T1000 (cell line): ENCODE data around the gene TMEM256.

Source experiments
- DNase-seq: peaks from one replicate; lab custom pipeline; 2025; ENCODE audit warnings: mixed read lengths; lab: John Stamatoyannopoulos, UW

Gene TMEM256

DNA sequence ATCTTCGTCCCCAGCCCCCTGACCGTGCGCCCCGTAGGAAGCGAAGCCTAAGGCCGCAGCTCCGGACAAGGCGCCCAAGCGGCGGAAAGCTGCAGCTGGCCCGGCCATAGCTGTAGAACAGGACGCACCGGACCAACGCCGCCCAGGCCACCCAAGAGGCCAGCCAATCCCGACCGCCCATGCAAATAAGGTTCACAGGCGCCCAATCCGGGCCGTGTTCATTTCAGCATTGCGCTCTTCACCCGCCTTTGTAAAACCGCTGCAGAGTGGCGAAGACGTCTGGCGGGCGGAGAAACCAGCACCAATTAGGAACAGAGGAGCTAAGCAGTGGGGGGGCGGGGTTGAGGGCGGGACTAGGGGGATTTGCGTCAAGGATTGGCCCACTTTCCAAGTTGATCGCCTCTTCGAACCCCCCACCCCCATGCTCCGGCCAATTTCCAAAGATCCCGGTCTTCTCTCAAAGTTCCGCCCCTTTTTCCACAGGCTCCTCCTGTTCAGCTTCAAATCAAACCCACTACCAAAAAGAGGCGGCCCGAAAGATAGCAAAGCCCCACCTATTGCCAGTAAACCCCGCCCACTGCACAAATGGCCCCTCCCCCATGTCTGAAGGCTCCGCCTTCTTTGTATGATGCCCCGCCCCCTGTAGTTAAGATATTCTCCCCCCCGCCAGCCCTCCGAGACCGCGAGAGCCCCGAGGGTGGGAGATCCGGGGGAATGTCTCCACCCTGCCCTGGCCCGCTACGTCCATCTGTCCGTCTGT is at the start of gene TMEM256:
TSS of gene TMEM256 (minus strand) at position 121 of the 760 bp plus-strand sequence. CDS start at position 108, 13 bp downstream.
- peak; percentile 98 for DNase-seq

DNA sequence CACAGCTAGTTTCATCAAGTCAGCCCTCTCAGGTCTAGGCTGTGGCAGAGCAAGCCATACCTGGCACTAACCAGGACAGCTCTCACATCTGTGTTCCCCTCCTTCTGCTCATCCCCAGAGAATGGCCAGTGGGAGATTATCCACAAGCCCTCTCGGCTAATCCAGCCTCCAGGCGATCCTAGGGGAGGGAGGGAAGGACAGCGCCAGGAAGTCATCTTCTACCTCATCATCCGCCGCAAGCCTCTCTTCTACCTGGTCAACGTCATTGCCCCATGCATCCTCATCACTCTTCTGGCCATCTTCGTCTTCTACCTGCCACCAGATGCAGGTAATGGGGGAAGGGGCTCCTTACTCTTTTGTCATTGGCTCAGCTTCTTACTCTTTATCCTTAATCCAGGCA is 44.6 kb upstream of the TMEM256 start:
- DNase-seq: no peak

DNA sequence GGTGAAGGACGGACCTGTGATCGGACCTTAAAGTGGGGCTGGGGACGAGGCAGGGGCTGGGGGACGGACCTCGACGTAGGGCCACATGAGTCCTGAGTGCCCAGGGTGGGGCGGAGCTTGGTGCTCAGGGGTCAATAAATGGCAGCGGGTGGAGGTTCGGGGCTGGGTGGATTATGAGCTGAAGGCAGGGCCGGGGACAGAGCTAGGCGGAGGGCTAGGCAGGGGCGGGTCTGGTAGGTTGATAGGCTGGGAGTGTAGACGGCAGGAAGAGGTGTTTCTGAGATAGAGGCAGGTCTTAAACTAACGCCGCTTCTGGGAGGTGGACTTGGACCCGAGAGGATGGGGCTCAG is 41.7 kb upstream of the TMEM256 start:
- DNase-seq: no peak

DNA sequence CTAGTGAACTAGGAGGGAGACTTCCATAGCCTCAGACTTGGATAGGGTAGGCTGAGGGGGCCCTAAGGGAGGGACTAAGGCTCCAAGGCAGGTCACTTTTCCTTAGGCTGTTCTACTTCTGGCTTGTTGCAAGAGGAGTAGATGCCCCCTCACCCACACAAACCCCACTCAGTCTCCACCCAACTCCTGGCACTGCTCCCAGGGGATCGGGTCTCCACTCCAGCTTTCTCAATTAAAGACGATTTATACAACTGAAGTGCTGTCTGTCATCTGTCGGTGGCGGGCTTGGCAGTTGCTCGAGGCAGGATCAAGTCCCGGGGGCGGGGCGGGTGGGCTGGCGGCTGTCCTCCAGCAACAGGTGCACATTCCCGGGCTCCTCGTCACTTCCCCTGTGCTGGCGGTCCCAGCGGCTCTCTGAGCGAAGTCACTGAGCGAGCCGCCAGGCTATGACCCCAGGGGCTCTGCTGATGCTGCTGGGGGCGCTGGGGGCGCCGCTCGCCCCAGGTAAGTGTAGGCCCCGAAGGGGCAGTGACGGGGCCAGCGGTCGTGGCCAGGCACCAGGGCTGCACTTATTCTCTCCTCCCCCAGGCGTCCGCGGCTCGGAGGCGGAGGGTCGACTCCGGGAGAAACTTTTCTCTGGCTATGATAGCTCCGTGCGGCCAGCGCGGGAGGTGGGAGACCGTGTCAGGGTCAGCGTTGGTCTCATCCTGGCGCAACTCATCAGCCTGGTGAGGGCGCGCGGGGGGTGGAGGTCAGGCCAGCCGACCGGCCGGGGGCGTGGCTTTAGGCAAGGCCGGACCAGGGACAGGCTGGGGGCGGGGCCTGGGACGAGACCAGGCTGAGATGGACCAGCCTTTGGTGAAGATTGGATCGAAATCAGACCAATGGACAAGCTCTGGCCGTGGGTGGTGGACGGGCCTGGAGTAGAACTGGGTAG is 41.1 kb upstream of the TMEM256 start, which contains the start of gene CHRNB1:
TSS of gene CHRNB1 (plus strand) at position 380 of the 937 bp plus-strand sequence. CDS start at position 447, 67 bp downstream.
- DNase-seq: no peak

DNA sequence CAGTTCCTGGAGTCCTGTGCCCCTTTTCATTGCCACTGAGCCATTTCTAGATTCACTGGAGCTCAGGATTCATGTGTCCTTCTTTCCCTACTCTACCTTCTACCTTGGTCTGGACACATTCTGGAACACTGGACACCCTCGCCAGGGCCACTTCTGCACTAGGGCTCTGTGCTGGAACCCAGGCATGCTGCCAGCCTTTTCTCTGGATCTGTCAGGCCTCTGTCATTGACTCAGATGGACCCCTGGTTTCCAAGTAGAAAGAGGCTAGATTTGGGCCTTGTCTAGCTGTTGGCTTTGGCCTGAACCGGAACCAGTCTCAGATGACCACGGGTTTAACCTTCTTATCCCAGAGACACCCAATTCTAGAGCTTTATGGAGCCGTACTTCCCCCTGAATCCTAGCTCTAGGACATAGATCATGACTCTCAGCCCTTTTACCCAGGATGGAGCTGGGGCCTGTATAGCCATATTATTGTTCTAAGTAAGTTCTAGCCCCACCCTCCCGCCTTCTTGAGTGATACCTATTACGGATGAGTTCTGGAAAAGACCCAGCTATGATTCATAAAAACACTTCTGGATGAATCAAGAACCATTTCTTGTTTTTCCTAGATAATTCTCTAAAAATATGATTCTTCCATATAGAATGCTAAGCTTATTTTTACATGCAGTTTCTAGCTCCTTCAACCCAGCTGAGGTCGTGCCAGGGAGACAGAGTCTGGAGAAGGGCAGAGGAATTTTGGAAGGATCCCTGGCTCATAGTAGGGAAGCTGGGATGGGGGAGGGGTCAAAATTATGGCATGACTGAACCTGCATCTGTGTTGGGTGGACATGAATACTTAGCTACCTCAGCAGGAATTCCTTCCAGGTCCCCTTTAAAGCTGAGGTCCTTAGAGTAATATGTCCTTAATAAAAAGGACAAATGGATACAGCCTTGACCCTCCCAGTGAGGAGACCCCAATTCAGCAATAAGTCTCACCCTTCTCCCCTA is 39.9 kb upstream of the TMEM256 start:
- DNase-seq: no peak

DNA sequence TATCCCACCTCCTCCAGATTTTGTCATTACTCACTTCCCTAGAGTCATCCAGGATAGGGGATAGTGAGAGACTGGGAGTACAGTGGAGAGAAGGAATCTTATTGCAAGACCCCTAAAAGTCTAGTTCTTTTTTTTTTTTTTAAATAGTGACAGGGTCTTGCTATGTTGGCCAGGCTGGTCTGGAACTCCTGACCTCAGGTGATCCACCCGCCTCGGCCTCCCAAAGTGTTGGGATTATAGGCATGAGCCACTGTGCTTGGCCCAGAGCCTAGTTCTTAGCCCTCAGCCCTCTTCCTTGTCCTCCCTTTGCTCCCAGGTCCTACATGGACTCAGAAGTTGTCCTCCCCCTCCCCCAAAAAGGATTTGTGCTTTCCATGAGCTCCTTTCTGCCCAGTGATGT is 38.2 kb upstream of the TMEM256 start:
- DNase-seq: no peak

DNA sequence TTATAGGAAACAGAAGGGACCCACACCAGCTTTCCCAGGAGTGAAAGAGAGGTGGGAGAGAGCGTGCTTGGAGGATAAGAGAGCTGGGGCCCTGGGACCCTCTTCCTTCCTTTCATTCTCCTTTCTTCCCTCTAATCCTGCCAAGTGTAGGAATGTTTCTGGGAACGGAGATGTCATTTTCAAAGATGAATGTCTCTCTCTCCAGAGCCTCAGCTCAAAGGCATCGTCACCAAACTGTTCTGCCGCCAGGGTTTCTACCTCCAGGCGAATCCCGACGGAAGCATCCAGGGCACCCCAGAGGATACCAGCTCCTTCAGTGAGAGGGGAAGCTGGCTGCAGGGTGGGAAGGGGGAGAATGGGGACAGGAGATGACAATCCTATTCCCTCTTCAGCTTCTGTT is 37.4 kb upstream of the TMEM256 start:
- no peak for DNase-seq

DNA sequence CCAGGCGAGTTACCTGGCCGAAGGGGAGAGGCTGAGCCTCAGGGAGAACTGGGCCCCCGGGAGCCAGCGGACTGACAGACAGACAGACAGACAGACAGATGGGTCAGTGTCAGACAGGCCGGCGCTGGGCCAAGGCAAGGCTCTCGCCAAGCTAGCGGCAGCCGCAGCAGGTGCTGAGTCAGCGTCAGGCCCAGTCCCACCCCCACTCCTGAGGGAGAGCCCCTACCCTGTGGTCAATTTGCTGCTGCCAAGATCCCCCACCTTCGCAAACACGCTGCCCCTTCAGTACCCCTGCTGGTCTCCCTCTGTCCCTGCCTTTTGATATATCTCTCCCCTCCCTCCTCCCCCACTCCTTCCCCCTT is 36.9 kb upstream of the TMEM256 start:
- no peak for DNase-seq

DNA sequence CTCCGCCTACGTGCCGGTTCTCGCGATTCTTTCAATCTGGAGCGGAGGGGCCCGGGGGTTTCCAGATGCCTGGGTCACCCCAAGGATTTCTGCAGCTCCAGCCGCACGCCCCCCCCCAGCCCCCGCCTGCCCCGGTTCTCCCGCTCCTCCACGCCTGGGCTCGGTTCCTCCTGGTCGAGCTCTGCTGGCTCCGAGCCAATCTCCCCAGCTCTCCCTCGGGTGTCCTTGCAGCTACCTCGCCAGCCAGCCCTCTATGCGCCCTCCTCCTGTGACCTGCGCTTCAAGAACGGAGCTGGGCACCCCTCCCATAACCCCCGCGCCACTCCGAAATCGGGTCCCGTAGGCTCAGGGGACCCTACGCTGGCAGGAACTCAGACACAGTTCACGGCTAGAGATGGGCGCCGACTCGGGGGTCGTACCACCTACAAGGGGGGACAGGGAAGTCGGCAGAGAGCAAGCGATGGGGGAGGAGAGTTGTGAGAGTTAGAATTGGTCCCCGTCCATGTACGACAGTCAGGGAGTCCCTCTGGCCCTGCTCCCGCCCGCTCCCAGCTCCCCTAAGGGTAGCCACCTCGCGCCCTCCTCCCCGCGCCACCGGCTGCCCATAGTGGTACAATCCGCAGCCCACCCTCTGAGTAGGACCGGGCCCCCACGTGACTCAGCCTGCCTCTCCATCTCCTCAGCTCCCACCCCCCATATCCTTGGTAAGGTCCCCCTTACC is 36.4 kb upstream of the TMEM256 start:
- DNase-seq: no peak

DNA sequence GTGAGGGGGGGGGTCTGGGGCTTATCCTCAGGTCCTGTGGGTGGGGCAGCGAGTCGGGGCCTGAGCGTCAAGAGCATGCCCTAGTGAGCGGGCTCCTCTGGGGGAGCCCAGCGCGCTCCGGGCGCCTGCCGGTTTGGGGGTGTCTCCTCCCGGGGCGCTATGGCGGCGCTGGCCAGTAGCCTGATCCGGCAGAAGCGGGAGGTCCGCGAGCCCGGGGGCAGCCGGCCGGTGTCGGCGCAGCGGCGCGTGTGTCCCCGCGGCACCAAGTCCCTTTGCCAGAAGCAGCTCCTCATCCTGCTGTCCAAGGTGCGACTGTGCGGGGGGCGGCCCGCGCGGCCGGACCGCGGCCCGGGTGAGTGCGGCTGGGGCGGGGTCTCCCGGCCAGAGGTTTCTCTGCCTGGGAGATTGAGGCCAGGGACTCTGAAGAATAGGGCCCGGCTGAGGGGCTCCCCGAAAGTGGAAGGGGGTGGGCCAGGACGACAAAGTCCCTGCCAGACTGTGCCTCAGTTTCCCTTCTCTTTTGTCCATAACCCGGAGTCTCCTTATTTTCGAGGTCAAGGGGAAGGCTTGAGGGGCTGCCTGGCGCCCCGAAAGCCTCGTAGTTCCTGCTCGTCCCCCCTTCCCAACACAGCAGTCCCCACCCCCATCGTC is 35.7 kb upstream of the TMEM256 start, which contains the start of gene FGF11:
TSS of gene FGF11 (plus strand) at position 51 of the 651 bp plus-strand sequence. CDS start at position 160, 109 bp downstream.
- no peak for DNase-seq

DNA sequence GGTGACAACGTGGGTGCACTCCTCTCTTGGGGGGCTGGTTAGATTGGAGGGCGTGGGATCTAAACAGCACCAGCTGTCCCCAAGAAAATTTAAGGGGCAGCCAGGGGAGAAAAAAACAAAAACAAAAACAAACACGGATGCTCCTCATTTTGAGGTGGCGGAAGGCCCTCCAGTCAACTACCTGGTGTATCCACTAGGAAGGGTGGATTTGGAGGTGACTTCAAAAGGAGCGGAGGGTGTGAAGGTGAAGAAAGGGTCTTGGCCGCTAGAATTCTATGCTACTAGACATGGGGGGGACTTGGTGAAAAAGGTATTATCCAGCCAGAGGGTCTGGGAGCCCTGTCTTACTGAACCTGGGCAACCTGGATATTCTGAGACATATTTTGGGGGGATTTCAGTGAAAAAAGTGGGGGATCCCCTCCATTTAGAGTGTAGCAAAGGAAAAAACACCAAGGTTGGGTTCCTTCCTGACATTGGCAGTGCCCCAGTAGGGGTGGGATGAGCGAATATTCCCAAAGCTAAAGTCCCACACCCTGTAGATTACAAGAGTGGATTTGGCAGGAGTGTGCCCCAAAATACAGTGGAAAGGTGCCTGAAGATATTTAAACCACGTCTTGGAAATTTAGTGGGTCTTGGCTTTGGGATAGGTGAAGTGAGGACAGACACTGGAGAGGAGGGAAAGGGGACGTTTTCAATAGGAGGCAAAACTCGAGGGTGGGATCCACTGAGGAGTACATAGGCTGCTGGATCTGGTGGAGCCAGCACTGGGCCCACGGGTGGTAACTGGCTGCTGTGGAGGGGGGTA is 35.0 kb upstream of the TMEM256 start:
- no peak for DNase-seq

DNA sequence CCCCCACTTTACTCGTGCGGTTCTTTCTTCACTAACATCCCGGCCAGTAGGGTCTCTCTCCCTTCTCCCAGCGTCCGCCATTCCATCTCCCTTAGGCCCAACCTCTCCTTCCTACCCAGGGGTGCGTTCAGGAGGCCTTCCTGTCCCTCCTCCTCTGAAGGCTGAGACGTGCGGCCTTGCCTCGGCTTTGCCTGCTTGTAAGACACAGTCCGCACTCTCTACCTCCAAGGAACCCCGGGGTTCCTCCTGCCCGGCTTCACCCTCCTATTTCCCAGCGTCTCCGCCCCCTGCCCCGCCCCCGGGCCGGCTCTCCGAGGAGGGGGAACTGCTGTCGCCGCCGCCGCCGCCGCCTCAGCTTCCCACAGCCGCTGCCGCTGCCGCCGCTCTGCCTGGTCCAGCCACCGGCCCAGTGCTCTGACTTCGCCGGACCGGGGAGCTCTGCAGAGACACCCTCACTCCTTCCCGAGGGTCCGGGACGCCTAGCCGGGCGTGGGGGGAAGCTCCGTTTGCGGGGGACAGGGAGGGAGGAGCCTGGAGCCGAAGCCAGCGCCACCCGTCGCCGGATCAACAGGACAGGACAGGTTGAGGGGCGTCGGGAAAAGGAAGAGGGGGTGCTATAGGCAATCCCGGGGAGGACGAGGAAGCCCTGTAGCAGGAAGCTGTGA is 34.2 kb upstream of the TMEM256 start:
- no peak for DNase-seq

DNA sequence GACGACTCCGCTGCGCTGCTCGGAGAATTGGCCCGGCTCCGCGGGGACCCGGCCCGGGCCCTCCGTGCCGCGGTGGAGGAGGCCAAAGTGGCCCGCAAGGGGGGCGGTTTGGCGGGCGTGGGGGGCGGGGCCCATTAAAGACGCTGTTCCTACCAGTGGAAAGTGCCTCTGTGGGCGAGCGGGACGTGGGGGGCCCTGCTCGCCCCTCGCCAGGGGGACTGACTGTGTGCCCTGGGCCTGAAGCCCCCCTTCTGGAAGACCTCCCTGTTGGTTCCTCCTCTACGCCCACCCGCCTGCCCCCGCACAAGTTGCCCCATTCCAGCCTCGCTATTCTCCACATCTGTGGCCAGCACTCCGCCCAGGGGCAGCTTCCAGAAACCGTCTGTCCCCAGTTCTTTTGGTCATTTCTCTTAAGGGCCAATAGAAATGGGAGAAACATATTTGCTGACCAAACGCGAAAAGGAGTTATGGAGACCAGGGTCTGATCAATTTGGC is 33.5 kb upstream of the TMEM256 start:
- DNase-seq: no peak

DNA sequence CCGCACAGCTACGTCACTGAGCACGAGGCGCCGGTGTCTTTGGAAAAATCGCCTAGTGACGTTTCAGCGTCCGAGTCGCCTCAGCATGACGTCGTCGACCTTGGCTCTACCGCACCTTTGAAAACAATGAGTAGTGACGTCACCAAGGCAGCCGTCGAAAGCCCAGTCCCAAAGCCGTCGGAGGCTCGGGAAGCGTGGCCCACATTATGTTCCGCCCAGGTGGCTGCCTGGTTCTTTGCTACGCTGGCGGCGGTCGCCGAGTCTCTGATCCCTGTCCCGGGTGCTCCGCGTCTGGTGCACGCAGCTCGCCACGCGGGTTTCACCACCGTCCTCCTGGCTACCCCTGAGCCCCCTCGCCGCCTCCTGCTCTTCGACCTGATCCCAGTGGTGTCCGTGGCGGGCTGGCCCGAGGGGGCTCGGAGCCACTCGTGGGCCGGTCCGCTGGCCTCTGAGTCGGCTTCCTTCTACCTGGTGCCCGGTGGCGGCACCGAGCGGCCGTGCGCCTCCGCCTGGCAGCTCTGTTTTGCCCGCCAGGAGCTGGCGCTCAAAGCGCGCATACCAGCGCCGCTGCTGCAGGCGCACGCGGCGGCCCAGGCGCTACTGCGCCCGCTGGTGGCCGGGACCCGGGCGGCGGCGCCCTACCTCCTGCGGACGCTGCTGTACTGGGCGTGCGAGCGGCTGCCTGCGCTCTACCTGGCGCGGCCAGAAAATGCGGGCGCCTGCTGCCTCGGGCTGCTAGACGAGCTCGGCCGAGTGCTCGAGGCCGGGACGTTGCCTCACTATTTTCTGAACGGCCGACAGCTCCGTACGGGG is 32.9 kb upstream of the TMEM256 start:
- peak; percentile 74 for DNase-seq

DNA sequence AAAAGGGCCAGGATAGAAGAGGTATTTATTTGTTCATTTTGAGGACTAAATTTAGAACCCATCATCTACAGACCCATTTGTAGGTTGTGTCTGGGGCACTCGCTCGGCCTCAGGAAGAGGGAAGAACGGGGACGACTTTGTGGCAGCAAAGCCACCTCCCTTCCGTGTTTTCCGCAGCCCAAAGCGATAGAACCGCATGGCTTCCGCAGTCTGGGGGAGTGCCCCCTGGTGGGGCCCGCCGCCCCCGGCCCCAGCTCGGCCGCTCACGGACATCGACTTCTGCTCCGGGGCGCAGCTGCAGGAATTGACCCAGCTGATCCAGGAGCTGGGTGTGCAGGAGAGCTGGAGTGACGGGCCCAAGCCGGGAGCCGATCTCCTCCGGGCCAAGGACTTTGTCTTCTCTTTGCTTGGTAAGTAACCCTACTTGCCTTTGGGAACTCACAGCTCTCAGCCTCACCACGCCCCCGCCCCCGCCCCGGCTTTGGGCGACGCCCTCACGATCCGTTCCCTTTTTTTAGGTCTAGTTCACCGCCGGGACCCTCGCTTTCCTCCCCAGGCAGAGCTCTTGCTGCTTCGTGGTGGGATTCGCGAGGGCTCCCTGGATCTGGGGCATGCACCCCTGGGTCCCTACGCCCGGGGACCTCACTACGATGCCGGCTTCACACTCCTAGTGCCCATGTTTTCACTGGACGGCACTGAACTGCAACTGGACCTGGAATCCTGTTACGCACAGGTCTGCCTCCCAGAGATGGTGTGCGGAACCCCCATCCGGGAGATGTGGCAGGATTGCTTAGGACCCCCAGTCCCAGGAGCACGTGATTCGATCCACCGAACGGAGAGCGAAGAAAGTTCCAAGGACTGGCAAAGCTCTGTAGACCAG is 32.0 kb upstream of the TMEM256 start:
- no peak for DNase-seq

DNA sequence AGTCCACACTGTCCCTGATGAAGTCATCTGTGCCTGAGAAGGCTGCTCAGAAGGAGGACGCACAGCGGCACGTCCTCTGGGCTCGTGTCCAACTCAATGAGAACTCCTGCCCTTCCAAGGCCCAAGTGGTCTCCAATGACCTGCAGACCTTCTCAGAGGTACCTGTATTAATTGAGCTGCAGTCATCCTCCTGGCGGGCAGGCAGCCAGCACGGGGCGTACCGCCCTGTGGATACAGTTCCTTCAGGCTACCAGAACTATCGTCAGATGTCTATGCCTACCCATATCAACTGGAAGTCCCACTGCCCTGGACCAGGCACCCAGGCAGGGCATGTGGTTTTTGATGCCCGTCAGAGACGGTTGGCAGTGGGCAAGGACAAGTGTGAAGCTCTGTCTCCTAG is 28.4 kb upstream of the TMEM256 start:
- no peak for DNase-seq

DNA sequence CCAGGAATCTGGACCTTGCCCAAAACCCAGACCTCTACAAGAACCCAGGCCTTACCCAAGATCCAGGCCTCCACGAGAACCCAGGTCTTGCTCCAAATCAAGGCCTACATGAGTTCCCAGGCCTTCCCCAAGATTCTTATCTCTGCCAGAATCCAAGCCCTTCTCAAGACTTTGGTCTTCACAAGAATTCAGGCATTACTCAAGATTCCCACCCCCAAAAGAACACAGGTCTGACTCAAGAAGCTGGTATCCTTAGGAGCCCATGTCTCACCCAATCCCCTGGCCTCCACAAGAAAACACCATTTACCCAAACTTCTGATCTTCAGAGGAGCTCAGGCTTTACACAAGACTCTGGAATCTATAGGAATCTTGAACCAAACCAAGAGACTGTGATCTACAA is 27.3 kb upstream of the TMEM256 start:
- no peak for DNase-seq
